Thyroid gland (tissue), 4 donors: ENCODE results near the gene KRT17.

Experiments used
- POLR2A ChIP-seq, 2 donors: fragments of 450-650 bp; IDR thresholded peaks; one replicate each; pipeline ENCODE4 v1.6.1; 2017; ENCODE audit warnings: antibody characterized with exemption in 2 of 2, mild to moderate bottlenecking in 2 of 2, moderate library complexity in 1 of 2
- TF ChIP-seq, protein P1 (sequence below), 6 experiments: fragments of 200-600 bp in 3 of 6; fragments of 450-650 bp in 3 of 6; sonication (generic) in 3 of 6; IDR thresholded peaks; one replicate each; pipeline ENCODE4 v1.5.1; 2016 to 2019; ENCODE audit warnings: antibody characterized with exemption in 6 of 6, mild to moderate bottlenecking in 2 of 6, inconsistent platforms in 1 of 6, moderate library complexity in 1 of 6

GRCh38 chr17:41589301-41589700, 35.1 kb downstream of the KRT17 start:
- no peak for TF ChIP-seq POLR2A (IDR thresholded peaks at IDR 0.05)
- TF ChIP-seq, protein P1, sequence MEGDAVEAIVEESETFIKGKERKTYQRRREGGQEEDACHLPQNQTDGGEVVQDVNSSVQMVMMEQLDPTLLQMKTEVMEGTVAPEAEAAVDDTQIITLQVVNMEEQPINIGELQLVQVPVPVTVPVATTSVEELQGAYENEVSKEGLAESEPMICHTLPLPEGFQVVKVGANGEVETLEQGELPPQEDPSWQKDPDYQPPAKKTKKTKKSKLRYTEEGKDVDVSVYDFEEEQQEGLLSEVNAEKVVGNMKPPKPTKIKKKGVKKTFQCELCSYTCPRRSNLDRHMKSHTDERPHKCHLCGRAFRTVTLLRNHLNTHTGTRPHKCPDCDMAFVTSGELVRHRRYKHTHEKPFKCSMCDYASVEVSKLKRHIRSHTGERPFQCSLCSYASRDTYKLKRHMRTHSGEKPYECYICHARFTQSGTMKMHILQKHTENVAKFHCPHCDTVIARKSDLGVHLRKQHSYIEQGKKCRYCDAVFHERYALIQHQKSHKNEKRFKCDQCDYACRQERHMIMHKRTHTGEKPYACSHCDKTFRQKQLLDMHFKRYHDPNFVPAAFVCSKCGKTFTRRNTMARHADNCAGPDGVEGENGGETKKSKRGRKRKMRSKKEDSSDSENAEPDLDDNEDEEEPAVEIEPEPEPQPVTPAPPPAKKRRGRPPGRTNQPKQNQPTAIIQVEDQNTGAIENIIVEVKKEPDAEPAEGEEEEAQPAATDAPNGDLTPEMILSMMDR (IDR thresholded peaks at IDR 0.05), result no peak
